Body of pancreas (tissue), 4 donors: Measurements from ENCODE around the gene ANKRD17.

Experiments
- POLR2A ChIP-seq, 3 donors: fragments of 450-650 bp; IDR thresholded peaks; one replicate each; pipeline ENCODE4 v1.6.1; 2016; ENCODE audit warnings: antibody characterized with exemption in 3 of 3, mild to moderate bottlenecking in 2 of 3
- TF ChIP-seq, protein P1 (sequence below), 7 experiments: fragments of 450-650 bp in 4 of 7; fragments of 200-600 bp in 3 of 7; sonication (generic) in 3 of 7; IDR thresholded peaks; one replicate each; pipeline ENCODE4 v1.5.1; 2016 to 2019; ENCODE audit warnings: antibody characterized with exemption in 7 of 7

DNA sequence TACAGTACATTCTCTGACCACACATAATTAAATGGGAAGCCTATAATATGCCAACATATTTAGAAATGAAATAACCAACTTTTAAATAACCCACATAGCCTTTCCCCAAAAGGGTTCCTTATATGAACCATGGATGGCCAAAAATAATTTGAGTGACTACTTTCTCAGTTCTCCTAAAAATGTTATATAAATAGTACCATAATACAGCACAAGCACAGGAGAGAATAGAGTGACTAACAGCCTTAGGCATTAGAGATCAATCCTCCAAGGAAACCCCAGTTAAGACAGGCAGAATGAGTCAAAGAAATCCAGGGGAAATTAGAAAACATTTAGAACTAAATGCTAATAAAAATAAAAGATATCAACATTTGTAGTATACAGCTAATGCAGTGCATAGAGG lies 50.2 kb downstream of the ANKRD17 start:
- TF ChIP-seq, protein P1, sequence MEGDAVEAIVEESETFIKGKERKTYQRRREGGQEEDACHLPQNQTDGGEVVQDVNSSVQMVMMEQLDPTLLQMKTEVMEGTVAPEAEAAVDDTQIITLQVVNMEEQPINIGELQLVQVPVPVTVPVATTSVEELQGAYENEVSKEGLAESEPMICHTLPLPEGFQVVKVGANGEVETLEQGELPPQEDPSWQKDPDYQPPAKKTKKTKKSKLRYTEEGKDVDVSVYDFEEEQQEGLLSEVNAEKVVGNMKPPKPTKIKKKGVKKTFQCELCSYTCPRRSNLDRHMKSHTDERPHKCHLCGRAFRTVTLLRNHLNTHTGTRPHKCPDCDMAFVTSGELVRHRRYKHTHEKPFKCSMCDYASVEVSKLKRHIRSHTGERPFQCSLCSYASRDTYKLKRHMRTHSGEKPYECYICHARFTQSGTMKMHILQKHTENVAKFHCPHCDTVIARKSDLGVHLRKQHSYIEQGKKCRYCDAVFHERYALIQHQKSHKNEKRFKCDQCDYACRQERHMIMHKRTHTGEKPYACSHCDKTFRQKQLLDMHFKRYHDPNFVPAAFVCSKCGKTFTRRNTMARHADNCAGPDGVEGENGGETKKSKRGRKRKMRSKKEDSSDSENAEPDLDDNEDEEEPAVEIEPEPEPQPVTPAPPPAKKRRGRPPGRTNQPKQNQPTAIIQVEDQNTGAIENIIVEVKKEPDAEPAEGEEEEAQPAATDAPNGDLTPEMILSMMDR (IDR thresholded peaks at IDR 0.05): no peak
- no peak for TF ChIP-seq POLR2A (IDR thresholded peaks at IDR 0.05)
